Choroid plexus epithelial cell (primary cell): Measurements from ENCODE around the gene SCGB3A1.

Source experiments
- DNase-seq: peaks from one replicate; pipeline ENCODE4 v3.0.0-alpha.2; 2010; ENCODE audit warnings: low read depth
- H3K4me3 ChIP-seq: 2 replicates; pipeline ENCODE4 v1.5.1; 2011; ENCODE audit warnings: low read depth, mild to moderate bottlenecking, control low read depth, low read length, moderate library complexity
- TF ChIP-seq, protein P1 (sequence below): conservative IDR thresholded peaks from 2 replicates; pipeline ENCODE4 v1.5.1; 2011; ENCODE audit warnings: low read depth, mild to moderate bottlenecking, control low read depth, inconsistent platforms, low read length, moderate library complexity

Gene SCGB3A1

GRCh38 chr5:180604271-180604670 lies 13.0 kb upstream of the SCGB3A1 start:
- TF ChIP-seq, protein P1, sequence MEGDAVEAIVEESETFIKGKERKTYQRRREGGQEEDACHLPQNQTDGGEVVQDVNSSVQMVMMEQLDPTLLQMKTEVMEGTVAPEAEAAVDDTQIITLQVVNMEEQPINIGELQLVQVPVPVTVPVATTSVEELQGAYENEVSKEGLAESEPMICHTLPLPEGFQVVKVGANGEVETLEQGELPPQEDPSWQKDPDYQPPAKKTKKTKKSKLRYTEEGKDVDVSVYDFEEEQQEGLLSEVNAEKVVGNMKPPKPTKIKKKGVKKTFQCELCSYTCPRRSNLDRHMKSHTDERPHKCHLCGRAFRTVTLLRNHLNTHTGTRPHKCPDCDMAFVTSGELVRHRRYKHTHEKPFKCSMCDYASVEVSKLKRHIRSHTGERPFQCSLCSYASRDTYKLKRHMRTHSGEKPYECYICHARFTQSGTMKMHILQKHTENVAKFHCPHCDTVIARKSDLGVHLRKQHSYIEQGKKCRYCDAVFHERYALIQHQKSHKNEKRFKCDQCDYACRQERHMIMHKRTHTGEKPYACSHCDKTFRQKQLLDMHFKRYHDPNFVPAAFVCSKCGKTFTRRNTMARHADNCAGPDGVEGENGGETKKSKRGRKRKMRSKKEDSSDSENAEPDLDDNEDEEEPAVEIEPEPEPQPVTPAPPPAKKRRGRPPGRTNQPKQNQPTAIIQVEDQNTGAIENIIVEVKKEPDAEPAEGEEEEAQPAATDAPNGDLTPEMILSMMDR, result no peak
- no peak for DNase-seq
- no peak overlapping the region for H3K4me3 ChIP-seq

DNA sequence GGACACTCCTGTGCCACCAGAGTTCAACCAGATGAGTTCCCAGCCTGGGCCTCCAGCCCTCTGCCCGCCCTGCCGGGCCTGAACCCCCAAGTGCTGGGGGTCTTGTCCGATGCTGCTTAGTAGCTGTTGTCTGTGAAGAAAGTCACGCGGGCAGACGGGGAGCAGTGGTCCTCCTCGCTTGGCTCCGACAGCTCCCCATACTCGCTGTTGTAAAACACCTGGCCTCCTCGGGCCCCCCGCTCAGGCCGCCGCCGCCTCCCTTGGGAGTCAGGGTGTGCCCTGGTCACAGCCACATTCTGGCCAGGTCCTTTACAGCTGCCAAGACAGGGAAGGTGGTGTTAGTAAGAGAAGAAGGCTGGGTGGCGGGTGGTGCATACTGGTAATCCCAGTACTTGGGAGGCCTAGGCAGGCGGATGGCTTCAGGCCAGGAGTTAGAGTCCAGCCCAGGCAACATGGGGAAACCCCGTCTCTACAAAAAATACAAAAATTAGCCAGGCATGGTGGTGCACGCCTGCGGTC lies 11.8 kb upstream of the SCGB3A1 start:
- no peak overlapping the region for H3K4me3 ChIP-seq
- DNase-seq, result no peak
- TF ChIP-seq, protein P1, result no peak

- no peak for DNase-seq
- H3K4me3 ChIP-seq, result no peak overlapping the region
- TF ChIP-seq, protein P1, result no peak
Measured at GRCh38 chr5:180602481-180603075, 11.3 kb upstream of the SCGB3A1 start.

- H3K4me3 ChIP-seq, result no peak overlapping the region
- no peak for DNase-seq
- TF ChIP-seq, protein P1, result no peak
Measured at GRCh38 chr5:180601591-180602480, 10.5 kb upstream of the SCGB3A1 start.

GRCh38 chr5:180600554-180601041 lies 9.3 kb upstream of the SCGB3A1 start:
- H3K4me3 ChIP-seq, result no peak overlapping the region
- TF ChIP-seq, protein P1, result no peak
- no peak for DNase-seq

GRCh38 chr5:180599981-180600553 lies 8.8 kb upstream of the SCGB3A1 start:
- no peak for DNase-seq
- no peak overlapping the region for H3K4me3 ChIP-seq
- TF ChIP-seq, protein P1, result no peak
